Activated naive CD8-positive, alpha-beta T cell treated with anti-CD3 and anti-CD28 coated beads, Interleukin-2, amount 50 U/mL, for 24 hours (primary cell): ENCODE measurements around the gene B4GALT4.
"Not testable (repeated sequence)": the region's sequence is repeated elsewhere in the genome, so short reads cannot be mapped to it uniquely, and the experiment has no call there.

ENCODE experiments used
- ATAC-seq: fragments of 150-1000 bp; cut with Tn5 transposase; one replicate; pipeline ENCODE4 v1.10.0; 2021
- DNase-seq: peaks from one replicate; pipeline ENCODE4 v3.0.0; 2021
- H3K27ac Mint-ChIP-seq: one replicate; pipeline ENCODE4 v1.8.0; 2021; ENCODE audit warnings: mild to moderate bottlenecking, mixed read lengths
- H3K27me3 Mint-ChIP-seq: one replicate; pipeline ENCODE4 v1.8.0; 2021; ENCODE audit warnings: mixed read lengths
- H3K36me3 Mint-ChIP-seq: one replicate; pipeline ENCODE4 v1.8.0; 2021; ENCODE audit warnings: low read depth, mixed read lengths
- H3K4me1 Mint-ChIP-seq: one replicate; pipeline ENCODE4 v1.8.0; 2021; ENCODE audit warnings: mixed read lengths
- H3K4me3 Mint-ChIP-seq: one replicate; pipeline ENCODE4 v1.8.0; 2021; ENCODE audit warnings: mild to moderate bottlenecking, moderate library complexity, mixed read lengths
- H3K9me3 Mint-ChIP-seq: one replicate; pipeline ENCODE4 v1.8.0; 2021; ENCODE audit warnings: mixed read lengths

Gene B4GALT4

GRCh38 chr3:119164745-119165144, 75.9 kb downstream of the B4GALT4 start:
- H3K36me3 Mint-ChIP-seq, H3K4me1 Mint-ChIP-seq, H3K4me3 Mint-ChIP-seq, DNase-seq, H3K9me3 Mint-ChIP-seq, ATAC-seq, H3K27me3 Mint-ChIP-seq, H3K27ac Mint-ChIP-seq: not testable (repeated sequence)
